DND-41 (cell line): Measurements from ENCODE around the gene SIX3.

Experiments
- CTCF ChIP-seq: IDR thresholded peaks from 2 replicates; pipeline ENCODE4 v1.5.1; 2012; ENCODE audit warnings: borderline replicate concordance, low read length, moderate library complexity, mild to moderate bottlenecking; ENCODE audit not compliant: poor library complexity, severe bottlenecking; ENCODE audit errors: extremely low read depth
- EZH2 ChIP-seq: IDR thresholded peaks from 3 replicates; pipeline ENCODE4 v1.6.1; 2012; ENCODE audit warnings: borderline replicate concordance, low read depth, mild to moderate bottlenecking, moderate library complexity, low read length, inconsistent platforms; ENCODE audit not compliant: severe bottlenecking

GRCh38 chr2:44941551-44942234, at the start of gene SIX3:
- TF ChIP-seq CTCF (no peak), EZH2 (no peak)
